Esophagus squamous epithelium (tissue), 5 donors: ENCODE measurements around the gene DUSP15. TPM values are rescaled to one million over a fixed set of nuclear protein-coding genes. Genes with fewer than 3 reads are reported as not detected.

Experiments used
- DNase-seq: peaks from one replicate; lab custom pipeline; 2025; lab: John Stamatoyannopoulos, UW
- H3K27ac ChIP-seq, 4 donors: fragments of 200-600 bp; sonication (generic); one replicate each; pipeline ENCODE4 v1.5.1; 2016 to 2019; ENCODE audit warnings: mild to moderate bottlenecking in 1 of 4
- H3K27me3 ChIP-seq, 4 donors: fragments of 200-600 bp; sonication (generic); 1 replicate in 3 of 4; 2 replicates in 1 of 4; pipeline versions ENCODE4 v1.5.1 to v1.6.0; 2017 to 2021; ENCODE audit warnings: antibody characterized with exemption in 1 of 4
- H3K36me3 ChIP-seq, 3 donors: fragments of 200-600 bp; sonication (generic); one replicate each; pipeline ENCODE4 v1.5.1; 2016 to 2019
- H3K4me1 ChIP-seq, 3 donors: fragments of 200-600 bp; sonication (generic); one replicate each; pipeline ENCODE4 v1.5.1; 2017 to 2019
- H3K4me3 ChIP-seq, 4 donors: fragments of 200-600 bp; sonication (generic); 1 replicate in 3 of 4; 2 replicates in 1 of 4; pipeline ENCODE4 v1.5.1; 2016 to 2019; ENCODE audit warnings: mild to moderate bottlenecking in 2 of 4, moderate library complexity in 1 of 4
- H3K9me3 ChIP-seq, 3 donors: fragments of 200-600 bp; sonication (generic); one replicate each; pipeline ENCODE4 v1.5.1; 2016 to 2019
- CTCF ChIP-seq, 6 experiments: fragments of 450-650 bp in 4 of 6; fragments of 200-600 bp in 2 of 6; sonication (generic) in 2 of 6; IDR thresholded peaks; one replicate each; pipeline ENCODE4 v1.5.1; 2016 to 2019; ENCODE audit warnings: antibody characterized with exemption in 6 of 6, mild to moderate bottlenecking in 4 of 6, moderate library complexity in 4 of 6
- POLR2A ChIP-seq, 4 donors: fragments of 450-650 bp; IDR thresholded peaks; one replicate each; pipeline ENCODE4 v1.6.1; 2017; ENCODE audit warnings: antibody characterized with exemption in 4 of 4, mild to moderate bottlenecking in 4 of 4, moderate library complexity in 3 of 4
- WGBS, 2 donors: methylation state at CpG; one replicate each; pipeline ENCODE4 v1.1.5; 2018; 5-methylcytosine and 5-hydroxymethylcytosine counted together
- intact Hi-C: fragments of 100-400 bp; cut with DNase I; formaldehyde crosslinking; loops from one replicate; pipeline ENCODE4 v1.15.0; 2022
- total RNA-seq, 4 donors: library from RNA; depleted of rRNA; stranded (reverse); fragments of >200 nt; gene quantifications; one replicate each; pipeline ENCODE4 v1.1.0, GENCODE V29; 2016
- donor health status: DM: yes; HTN: yes; CAD: no.

Gene DUSP15
- total RNA-seq, 4 donors from 2014 or later, result 0.32 to 0.44 (median 0.38) TPM

GRCh38 chr20:31903627-31904386 is 33.5 kb upstream of the DUSP15 start:
- Histone ChIP-seq H3K27me3 (no peaks in the 10 kb centered on the region), H3K27ac (no peak overlapping the region), H3K36me3 (no peaks in the 10 kb centered on the region), H3K4me1 (peaks cover 0 to 9% (median 0%) of the 10 kb centered on the region in 3 donors), H3K9me3 (no peaks in the 10 kb centered on the region), H3K4me3 (no peak overlapping the region)
- intact Hi-C loops, result no loop called here
- TF ChIP-seq CTCF (IDR thresholded peaks at IDR 0.05) (no peak), POLR2A (IDR thresholded peaks at IDR 0.05) (no peak)
- DNase-seq, result no peak
- 57 to 62% methylated on average over 1 of the region's 1 CpG for WGBS, 2 donors

- Histone ChIP-seq H3K9me3 (no peaks in the 10 kb centered on the region), H3K27me3 (no peaks in the 10 kb centered on the region), H3K4me1 (no peaks in the 10 kb centered on the region), H3K27ac (no peak overlapping the region), H3K36me3 (no peaks in the 10 kb centered on the region), H3K4me3 (no peak overlapping the region)
- DNase-seq, result no peak
- WGBS, 2 donors, result 82 to 87% methylated on average over 6 of the region's 6 CpGs
- intact Hi-C loops, result no loop called here
- TF ChIP-seq CTCF (IDR thresholded peaks at IDR 0.05), result no peak
- TF ChIP-seq POLR2A (IDR thresholded peaks at IDR 0.05), result no peak
Observed at GRCh38 chr20:31901615-31902014, 31.3 kb upstream of the DUSP15 start.

- peaks cover 0 to 5% (median 0%) of the 10 kb centered on the region in 3 donors for H3K4me1 ChIP-seq
- no peaks in the 10 kb centered on the region for H3K9me3 ChIP-seq
- H3K27ac ChIP-seq, result no peak overlapping the region
- WGBS, 2 donors, result 71 to 94% methylated on average over 4 to 9 of the region's 9 CpGs
- intact Hi-C loops, result no loop called here
- no peak for TF ChIP-seq POLR2A (IDR thresholded peaks at IDR 0.05)
- no peak for TF ChIP-seq CTCF (IDR thresholded peaks at IDR 0.05)
- no peaks in the 10 kb centered on the region for H3K36me3 ChIP-seq
- H3K4me3 ChIP-seq, result no peak overlapping the region
- no peaks in the 10 kb centered on the region for H3K27me3 ChIP-seq
- DNase-seq, result no peak
Observed at GRCh38 chr20:31897541-31897940, 27.2 kb upstream of the DUSP15 start.

GRCh38 chr20:31896049-31896448 is 25.7 kb upstream of the DUSP15 start:
- intact Hi-C loops, result no loop called here
- Histone ChIP-seq H3K27ac (peak overlapping the region in 1 of 4 donors; percentile 50), H3K27me3 (no peaks in the 10 kb centered on the region), H3K4me1 (peaks cover 0 to 5% (median 0%) of the 10 kb centered on the region in 3 donors), H3K36me3 (no peaks in the 10 kb centered on the region), H3K9me3 (no peaks in the 10 kb centered on the region), H3K4me3 (no peak overlapping the region)
- no peak for TF ChIP-seq POLR2A (IDR thresholded peaks at IDR 0.05)
- no peak for TF ChIP-seq CTCF (IDR thresholded peaks at IDR 0.05)
- 92 to 93% methylated on average over 9 of the region's 9 CpGs for WGBS, 2 donors
- no peak for DNase-seq

- H3K36me3 ChIP-seq, result no peaks in the 10 kb centered on the region
- no peaks in the 10 kb centered on the region for H3K9me3 ChIP-seq
- WGBS, 2 donors, result 34 to 43% methylated on average over 8 of the region's 8 CpGs
- intact Hi-C loops, result no loop called here
- H3K4me1 ChIP-seq, result peaks cover 0 to 5% (median 0%) of the 10 kb centered on the region in 3 donors
- H3K4me3 ChIP-seq, result no peak overlapping the region
- no peaks in the 10 kb centered on the region for H3K27me3 ChIP-seq
- DNase-seq, result peak; percentile 5
- TF ChIP-seq CTCF (IDR thresholded peaks at IDR 0.05) (no peak), POLR2A (IDR thresholded peaks at IDR 0.05) (peak in 1 of 4 donors; percentile 15)
- peak overlapping the region in 3 of 4 donors; percentile 43 to 53 (median 50) for H3K27ac ChIP-seq
Observed at GRCh38 chr20:31894980-31895675, 24.8 kb upstream of the DUSP15 start.
